GM19324 (cell line): Measurements from ENCODE around the gene USP5.

Source experiments
- ATAC-seq: cut with Tn5 transposase; IDR thresholded peaks from one replicate; pipeline ENCODE4 v1.9.1; 2021; ENCODE audit warnings: mild to moderate bottlenecking, moderate library complexity; ENCODE audit not compliant: unreplicated experiment, low FRiP score

USP5 gene, protein sequence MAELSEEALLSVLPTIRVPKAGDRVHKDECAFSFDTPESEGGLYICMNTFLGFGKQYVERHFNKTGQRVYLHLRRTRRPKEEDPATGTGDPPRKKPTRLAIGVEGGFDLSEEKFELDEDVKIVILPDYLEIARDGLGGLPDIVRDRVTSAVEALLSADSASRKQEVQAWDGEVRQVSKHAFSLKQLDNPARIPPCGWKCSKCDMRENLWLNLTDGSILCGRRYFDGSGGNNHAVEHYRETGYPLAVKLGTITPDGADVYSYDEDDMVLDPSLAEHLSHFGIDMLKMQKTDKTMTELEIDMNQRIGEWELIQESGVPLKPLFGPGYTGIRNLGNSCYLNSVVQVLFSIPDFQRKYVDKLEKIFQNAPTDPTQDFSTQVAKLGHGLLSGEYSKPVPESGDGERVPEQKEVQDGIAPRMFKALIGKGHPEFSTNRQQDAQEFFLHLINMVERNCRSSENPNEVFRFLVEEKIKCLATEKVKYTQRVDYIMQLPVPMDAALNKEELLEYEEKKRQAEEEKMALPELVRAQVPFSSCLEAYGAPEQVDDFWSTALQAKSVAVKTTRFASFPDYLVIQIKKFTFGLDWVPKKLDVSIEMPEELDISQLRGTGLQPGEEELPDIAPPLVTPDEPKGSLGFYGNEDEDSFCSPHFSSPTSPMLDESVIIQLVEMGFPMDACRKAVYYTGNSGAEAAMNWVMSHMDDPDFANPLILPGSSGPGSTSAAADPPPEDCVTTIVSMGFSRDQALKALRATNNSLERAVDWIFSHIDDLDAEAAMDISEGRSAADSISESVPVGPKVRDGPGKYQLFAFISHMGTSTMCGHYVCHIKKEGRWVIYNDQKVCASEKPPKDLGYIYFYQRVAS

DNA sequence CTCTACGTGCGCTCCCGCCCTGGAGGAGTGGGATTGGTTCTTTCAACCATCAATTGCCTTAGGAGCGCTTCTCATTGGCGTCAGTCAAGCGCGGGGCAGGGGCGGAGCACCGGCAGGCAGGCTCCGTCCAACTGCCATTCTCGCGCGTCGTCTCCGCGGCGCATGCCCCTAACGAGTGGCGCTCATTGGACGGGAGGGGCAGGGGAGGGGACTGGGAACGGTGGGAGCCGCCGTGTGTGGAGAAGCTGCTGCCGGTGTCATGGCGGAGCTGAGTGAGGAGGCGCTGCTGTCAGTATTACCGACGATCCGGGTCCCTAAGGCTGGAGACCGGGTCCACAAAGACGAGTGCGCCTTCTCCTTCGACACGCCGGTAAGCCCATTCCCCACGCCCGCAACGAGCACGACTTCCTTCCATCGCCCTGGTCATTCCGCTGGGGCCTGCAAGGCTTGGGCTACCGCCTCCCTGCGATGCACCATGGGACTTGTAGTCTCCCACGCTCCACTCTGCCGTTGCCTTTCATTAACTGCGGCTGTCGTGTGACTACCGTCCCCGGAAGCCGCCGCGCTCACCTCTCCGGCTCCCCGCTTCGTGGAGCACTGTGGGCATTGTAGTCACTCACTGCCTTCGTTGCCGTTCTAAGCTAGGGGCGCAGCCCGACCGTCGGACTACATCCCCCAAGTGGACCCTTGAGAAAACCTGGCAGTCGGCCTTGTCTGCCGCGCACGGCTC, at the start of gene USP5:
Gene USP5 (plus strand): TSS at position 230 of the 730 bp plus-strand sequence. CDS start 30 bp downstream, at position 260.
- peak; percentile 81 for ATAC-seq

GRCh38 chr12:6807170-6807569, 44.8 kb upstream of the USP5 start:
- no peak for ATAC-seq

- ATAC-seq, result no peak
Observed at GRCh38 chr12:6809056-6809455, 42.9 kb upstream of the USP5 start.

DNA sequence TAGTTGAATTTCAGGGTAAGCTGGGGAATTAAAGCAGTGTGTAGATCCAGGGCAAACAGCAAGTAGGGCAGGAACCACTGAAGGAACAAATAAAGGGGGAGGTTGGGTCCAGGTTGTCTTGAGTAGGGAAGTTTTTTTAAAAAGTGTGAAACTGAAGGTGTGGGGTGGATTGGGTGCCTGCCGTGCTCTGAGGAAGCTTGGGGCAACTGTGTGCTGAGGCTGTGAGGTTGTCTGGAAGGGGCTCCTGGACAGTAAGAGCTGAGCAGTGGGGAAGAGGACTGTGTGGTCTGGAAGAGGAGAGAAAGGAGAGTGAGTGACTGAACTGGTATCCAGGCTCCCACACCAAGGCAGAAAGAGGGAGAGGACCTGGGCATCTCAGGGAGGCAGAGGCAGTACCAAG, 41.2 kb upstream of the USP5 start:
- no peak for ATAC-seq

GRCh38 chr12:6813363-6813762, 38.6 kb upstream of the USP5 start:
- no peak for ATAC-seq

DNA sequence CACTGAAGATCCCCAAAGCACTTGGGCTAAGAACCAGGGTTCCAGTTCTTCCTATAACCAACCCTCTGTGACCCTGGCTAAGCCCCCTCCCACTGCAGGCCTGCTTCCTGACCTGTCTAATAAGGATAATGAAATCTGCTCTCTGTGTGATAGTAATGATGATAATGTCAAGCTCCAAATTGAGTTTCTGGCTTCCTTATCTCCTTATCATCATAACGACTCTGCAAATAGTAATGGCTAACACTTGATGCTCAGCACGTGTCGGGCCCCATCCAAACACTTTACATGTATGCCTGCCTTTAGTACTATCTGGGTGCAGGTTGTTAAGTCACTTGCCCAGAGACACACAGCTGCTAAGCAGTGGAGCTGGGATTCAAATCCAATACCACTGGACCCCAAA, 35.4 kb upstream of the USP5 start:
- ATAC-seq, result no peak

DNA sequence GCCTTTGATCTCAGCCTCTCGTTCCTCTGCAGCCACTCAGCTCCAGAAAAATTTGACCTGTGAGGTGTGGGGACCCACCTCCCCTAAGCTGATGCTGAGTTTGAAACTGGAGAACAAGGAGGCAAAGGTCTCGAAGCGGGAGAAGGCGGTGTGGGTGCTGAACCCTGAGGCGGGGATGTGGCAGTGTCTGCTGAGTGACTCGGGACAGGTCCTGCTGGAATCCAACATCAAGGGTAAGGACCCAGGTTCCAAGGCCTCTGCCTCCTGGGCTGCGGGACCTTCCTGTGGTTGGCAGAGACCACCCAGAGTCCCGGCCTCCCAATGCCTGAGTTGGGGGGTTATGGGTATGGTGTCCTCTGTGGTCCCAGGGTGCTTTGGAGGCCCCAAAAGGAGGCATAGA, 34.9 kb upstream of the USP5 start:
- no peak for ATAC-seq

DNA sequence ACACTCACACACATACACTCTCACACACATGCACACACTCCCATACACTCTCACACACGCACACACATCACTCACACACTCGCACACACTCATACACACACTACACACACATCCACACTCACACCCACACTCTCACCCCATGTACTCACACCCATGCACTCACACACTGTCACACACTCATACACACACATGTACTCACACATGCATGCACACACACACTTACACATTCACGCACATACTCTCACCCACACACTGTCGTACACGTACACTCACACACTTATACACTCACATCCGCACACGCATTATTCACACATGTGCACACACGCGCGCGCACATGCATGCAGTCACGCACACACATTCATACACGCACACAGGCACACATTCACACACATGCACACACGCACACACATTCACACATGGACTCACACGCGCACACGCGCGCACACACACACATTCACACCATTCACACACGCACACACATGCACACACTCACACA, 34.2 kb upstream of the USP5 start:
- no peak for ATAC-seq

DNA sequence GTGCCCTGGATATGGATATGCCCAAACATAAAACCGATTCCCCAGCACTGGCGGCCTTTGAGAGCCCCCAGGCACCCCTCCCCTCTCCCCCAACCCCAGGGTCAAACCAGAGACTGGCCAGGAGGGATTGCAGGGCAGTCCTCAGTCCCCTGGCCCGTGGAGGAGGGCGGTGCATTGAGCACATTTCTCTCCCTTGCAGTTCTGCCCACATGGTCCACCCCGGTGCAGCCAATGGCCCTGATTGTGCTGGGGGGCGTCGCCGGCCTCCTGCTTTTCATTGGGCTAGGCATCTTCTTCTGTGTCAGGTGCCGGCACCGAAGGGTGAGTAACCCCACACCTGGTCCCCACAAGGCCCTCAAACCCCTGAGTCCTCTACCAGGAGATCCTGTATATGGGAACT, 33.7 kb upstream of the USP5 start:
- no peak for ATAC-seq

- ATAC-seq, result no peak
Observed at GRCh38 chr12:6818645-6819044, 33.3 kb upstream of the USP5 start.

- no peak for ATAC-seq
Observed at GRCh38 chr12:6819106-6820030, 32.6 kb upstream of the USP5 start.

GRCh38 chr12:6820166-6820565, 31.8 kb upstream of the USP5 start:
- ATAC-seq, result no peak

DNA sequence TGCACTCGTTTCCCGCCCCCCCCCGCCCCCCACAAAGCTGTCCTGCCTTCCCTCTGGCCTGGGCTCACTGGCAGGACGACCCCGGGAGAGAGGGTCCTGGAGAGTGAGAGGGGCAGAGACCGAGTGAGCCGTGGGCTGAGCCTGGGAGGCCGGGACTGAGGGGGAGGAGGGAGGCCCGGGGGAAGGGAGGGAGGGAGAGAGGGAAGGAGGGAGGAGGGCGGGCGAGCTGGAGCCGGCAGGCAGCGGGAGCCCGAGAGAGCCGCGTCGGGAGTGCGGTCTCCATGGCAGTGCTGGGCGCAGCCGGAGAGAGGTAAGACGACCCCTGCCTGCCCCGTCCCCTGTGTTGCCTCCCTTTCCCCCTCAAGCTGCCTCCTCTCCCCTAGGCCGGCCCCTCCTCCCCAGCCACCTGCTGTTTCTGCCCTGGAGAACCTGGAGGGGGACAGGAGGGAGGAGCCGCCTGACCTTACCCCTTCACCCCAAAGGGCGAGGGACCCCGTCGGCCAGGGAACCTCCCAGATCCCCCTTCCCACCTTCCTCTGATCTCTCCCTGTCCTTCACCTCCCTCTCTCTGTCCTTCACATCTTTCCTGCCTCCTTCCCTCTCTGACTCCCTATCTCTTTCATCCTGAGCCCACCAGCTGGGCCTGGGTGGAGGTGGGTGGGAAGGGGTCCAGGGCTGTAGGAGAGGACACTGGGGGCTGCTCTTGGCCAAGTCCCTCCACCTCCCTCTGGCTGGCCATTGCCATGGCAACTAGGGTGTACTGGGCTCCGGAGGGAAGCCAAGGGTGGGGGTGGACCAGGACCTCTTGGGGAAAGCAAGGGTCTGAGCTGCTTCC, 30.1 kb upstream of the USP5 start, which contains the start of gene GPR162:
Gene GPR162 (plus strand): TSS at position 231 of the 835 bp plus-strand sequence. CDS start 2,078 bp downstream, outside the sequence.
- no peak for ATAC-seq

DNA sequence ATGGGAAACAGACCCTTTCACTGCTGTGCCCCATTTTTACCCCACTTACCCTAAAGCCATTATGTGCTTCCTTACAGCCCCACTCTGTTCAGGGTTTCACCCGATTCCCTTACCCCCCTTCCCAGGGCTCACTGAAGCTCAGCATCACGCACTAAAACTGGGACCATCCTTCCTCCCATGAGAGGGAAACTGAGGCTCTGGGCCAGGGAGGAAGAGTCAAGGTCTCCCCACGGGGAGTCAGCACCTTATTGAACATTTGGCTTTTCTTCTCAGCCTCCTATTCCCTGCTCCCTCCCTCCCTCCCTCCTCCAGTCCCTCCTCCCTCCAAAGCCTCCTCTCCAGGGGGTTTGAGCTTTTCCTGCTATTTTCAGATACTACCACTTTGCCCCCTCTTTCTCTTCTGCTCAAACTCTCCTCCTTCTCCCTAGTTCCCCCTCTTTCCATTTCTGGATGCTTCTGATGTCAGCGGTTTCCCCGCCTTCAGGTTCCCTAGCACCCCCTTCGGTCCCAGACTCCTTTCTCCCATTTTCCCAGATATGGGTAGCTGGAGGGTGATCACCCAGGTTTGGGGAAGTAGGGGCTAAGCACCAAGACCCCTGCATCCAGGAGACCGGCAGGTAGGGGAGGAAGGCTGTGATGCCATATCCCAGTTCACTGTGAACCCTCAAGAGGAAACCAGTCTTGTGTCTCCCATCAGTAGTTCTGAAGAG, 29.4 kb upstream of the USP5 start:
- ATAC-seq, result no peak

DNA sequence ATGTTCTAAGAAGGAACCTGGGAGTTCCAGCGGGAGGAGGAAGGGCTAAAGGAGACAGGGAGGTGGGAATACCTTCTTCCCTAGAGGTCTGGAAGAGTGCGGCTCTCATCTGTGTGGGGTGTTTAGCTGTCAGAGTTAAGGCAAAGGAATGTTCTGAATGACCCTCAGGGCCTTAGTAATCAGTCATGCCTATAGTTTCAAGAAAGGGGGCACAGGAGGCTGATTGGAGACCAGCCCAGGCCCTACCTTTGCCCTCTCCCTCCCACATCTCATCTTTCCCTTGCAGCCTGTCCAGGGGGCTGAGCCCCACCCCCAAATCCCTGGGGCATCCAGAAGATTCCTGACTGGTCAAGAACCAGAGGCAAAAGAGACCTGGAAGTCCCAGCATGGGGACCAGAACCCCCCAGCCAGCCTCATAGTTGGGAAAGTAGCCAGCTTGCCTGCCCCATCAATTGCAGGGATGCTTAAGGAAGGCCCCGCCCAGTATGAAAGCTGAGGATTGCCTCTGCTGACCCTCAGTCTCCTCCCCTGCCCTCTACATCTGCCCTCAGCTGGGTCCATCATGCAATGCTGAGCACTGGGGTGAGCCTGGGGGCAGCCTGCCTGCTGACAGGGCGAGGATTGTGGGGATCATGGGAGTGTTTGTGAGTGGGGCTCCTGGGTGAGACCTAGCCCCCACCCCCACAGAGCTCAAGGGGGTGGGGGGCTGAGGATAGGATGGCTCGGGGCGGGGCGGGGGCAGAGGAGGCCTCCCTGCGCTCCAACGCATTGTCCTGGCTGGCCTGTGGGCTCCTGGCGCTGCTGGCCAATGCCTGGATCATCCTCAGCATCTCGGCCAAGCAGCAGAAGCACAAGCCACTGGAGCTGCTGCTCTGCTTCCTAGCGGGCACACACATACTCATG, 28.5 kb upstream of the USP5 start:
- ATAC-seq, result no peak

DNA sequence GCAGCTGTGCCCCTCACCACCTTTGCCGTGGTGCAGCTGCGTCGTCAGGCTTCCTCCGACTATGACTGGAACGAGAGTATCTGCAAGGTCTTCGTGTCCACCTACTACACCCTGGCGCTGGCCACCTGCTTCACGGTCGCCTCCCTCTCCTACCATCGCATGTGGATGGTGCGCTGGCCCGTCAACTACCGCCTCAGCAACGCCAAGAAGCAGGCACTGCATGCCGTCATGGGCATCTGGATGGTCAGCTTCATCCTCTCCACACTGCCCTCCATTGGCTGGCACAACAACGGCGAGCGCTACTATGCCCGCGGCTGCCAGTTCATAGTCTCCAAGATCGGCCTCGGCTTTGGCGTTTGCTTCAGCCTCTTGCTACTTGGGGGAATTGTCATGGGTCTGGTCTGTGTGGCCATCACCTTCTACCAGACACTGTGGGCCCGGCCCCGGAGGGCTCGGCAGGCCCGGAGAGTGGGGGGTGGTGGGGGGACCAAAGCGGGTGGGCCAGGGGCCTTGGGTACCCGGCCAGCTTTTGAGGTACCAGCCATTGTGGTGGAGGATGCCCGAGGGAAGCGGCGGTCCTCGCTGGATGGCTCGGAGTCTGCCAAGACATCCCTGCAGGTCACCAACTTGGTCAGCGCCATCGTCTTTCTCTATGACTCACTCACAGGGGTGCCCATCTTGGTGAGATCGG, 27.7 kb upstream of the USP5 start:
- no peak for ATAC-seq
